Measurements from ENCODE around the gene CLEC10A.

- TF ChIP-seq CTCF (conservative IDR thresholded peaks at IDR 0.05 in 1 of 2, IDR thresholded peaks at IDR 0.05 in 1 of 2; ENCODE audit: low read depth in 1 of 2, low read length in 2 of 2) (no peak), EZH2 (IDR thresholded peaks at IDR 0.05; ENCODE audit: low read length, missing control alignments) (no peak)
These were observed 40.1 kb upstream of the CLEC10A start for GRCh38 chr17:7120123-7120522.

Data from fibroblast of lung (primary cell).